Endothelial cell of umbilical vein (primary cell): ENCODE data around the gene DIO3. TPM values are rescaled to one million over a fixed set of nuclear protein-coding genes. Genes with fewer than 3 reads are reported as not detected.

ENCODE experiments used
- BruUV-seq: library from RNA; stranded (reverse); fragments of 400-500 nt; replicated peaks from 2 replicates; lab custom pipeline; 2021; lab: Mats Ljungman, UMichigan
- CTCF ChIA-PET: fragments of 300-600, 350-600 bp; sonication (Branson Sonifier 250); formaldehyde crosslinking; loops from one replicate; lab custom pipeline; 2021; ENCODE audit warnings: antibody characterized with exemption, inconsistent platforms; lab: Charles Lee
- POLR2A ChIA-PET: fragments of 300-600, 350-600 bp; sonication (Branson Sonifier 250); formaldehyde crosslinking; loops from one replicate; lab custom pipeline; 2021; ENCODE audit warnings: antibody characterized with exemption, inconsistent platforms; lab: Charles Lee
- DNase-seq: peaks from one replicate; pipeline ENCODE4 v3.0.0-alpha.2; 2011; ENCODE audit warnings: low read depth, low spot score
- FAIRE-seq: peaks from 2 replicates; lab custom pipeline; 2011; peaks lifted over from hg19 to GRCh38; lab: Jason Lieb, UNC
- H2AFZ ChIP-seq: 2 replicates; pipeline ENCODE4 v1.6.0; 2012; ENCODE audit warnings: low read depth, low read length, control low read depth, inconsistent platforms
- H3K27ac ChIP-seq: 2 replicates; pipeline ENCODE4 v1.5.1; 2011; ENCODE audit warnings: low read depth, mild to moderate bottlenecking, control low read depth, low read length, moderate library complexity; ENCODE audit not compliant: insufficient read depth
- H3K27me3 ChIP-seq, 2 experiments: 2 replicates each; pipeline versions ENCODE4 v1.6.0 to v1.6.1; 2011; ENCODE audit warnings: low read length in 2 of 2, mixed read lengths in 1 of 2; ENCODE audit not compliant: control insufficient read depth in 2 of 2, insufficient read depth in 2 of 2
- H3K36me3 ChIP-seq, 2 experiments: 2 replicates in 1 of 2; 3 replicates in 1 of 2; pipeline ENCODE4 v1.5.1; 2011; ENCODE audit warnings: low read length in 2 of 2, mild to moderate bottlenecking in 1 of 2, moderate library complexity in 1 of 2; ENCODE audit not compliant: control insufficient read depth in 2 of 2, insufficient read depth in 2 of 2; ENCODE audit errors: extremely low read depth in 1 of 2
- H3K4me1 ChIP-seq: 3 replicates; pipeline ENCODE4 v1.5.1; 2011; ENCODE audit warnings: mild to moderate bottlenecking, low read length; ENCODE audit not compliant: control insufficient read depth, insufficient read depth; ENCODE audit errors: extremely low read depth
- H3K4me2 ChIP-seq: 2 replicates; pipeline ENCODE4 v1.6.1; 2011; ENCODE audit warnings: low read length, control low read depth, mixed read lengths; ENCODE audit not compliant: insufficient read depth
- H3K4me3 ChIP-seq, 3 experiments: fragments of 200-600 bp in 1 of 3; sonication (generic), shearing (Covaris generic) in 1 of 3; replicated peaks in 1 of 3; 2 replicates each; pipeline ENCODE4 v1.5.1; 2011 to 2016; ENCODE audit warnings: control low read depth in 3 of 3, low read length in 3 of 3, mild to moderate bottlenecking in 2 of 3, inconsistent platforms in 1 of 3, low read depth in 1 of 3, moderate library complexity in 1 of 3; ENCODE audit not compliant: insufficient read depth in 1 of 3
- H3K79me2 ChIP-seq: 2 replicates; pipeline ENCODE4 v1.6.0; 2012; ENCODE audit warnings: low read length, inconsistent platforms; ENCODE audit not compliant: control insufficient read depth, insufficient read depth
- H3K9ac ChIP-seq: replicated peaks from 2 replicates; pipeline ENCODE3; 2011; ENCODE audit warnings: low read length, control low read depth; ENCODE audit not compliant: insufficient read depth; ENCODE audit errors: extremely low read depth
- H3K9me1 ChIP-seq: replicated peaks from 3 replicates; pipeline ENCODE4 v1.6.0; 2011; ENCODE audit warnings: mild to moderate bottlenecking, low read length; ENCODE audit not compliant: control insufficient read depth, insufficient read depth; ENCODE audit errors: extremely low read depth
- H3K9me3 ChIP-seq: replicated peaks from 2 replicates; pipeline ENCODE4 v1.5.1; 2012; ENCODE audit warnings: low read length, inconsistent platforms; ENCODE audit not compliant: control insufficient read depth, insufficient read depth
- H4K20me1 ChIP-seq: replicated peaks from 2 replicates; pipeline ENCODE3; 2011; ENCODE audit warnings: mild to moderate bottlenecking, low read length; ENCODE audit not compliant: control insufficient read depth, insufficient read depth; ENCODE audit errors: extremely low read depth
- EZH2 ChIP-seq: IDR thresholded peaks from 2 replicates; pipeline ENCODE4 v1.6.1; 2012; ENCODE audit warnings: borderline replicate concordance, low read depth, mild to moderate bottlenecking, moderate library complexity, low read length, inconsistent platforms; ENCODE audit not compliant: severe bottlenecking
- FOS ChIP-seq: IDR thresholded peaks from 2 replicates; pipeline ENCODE4 v1.6.1; 2011; ENCODE audit warnings: mild to moderate bottlenecking, low read length, moderate library complexity, borderline replicate concordance; ENCODE audit not compliant: insufficient read depth
- GATA2 ChIP-seq: IDR thresholded peaks from 2 replicates; pipeline ENCODE4 v1.7.0; 2011; ENCODE audit warnings: low read depth, mild to moderate bottlenecking, moderate library complexity, mixed read lengths, low read length; ENCODE audit not compliant: insufficient read length, insufficient read depth
- JUN ChIP-seq: IDR thresholded peaks from 2 replicates; pipeline ENCODE4 v1.6.1; 2011; ENCODE audit warnings: borderline replicate concordance, low read depth; ENCODE audit not compliant: insufficient read length, insufficient read depth
- MYC ChIP-seq: IDR thresholded peaks from one replicate; pipeline ENCODE4 v1.6.1; 2011; ENCODE audit warnings: mild to moderate bottlenecking, low read depth, low read length
- POLR2A ChIP-seq: IDR thresholded peaks from 2 replicates; pipeline ENCODE4 v1.6.1; 2012; ENCODE audit warnings: low read depth, mild to moderate bottlenecking, control low read depth, low read length
- POLR2AphosphoS5 ChIP-seq: IDR thresholded peaks from 2 replicates; pipeline ENCODE4 v1.6.1; 2012; ENCODE audit warnings: low read depth, mild to moderate bottlenecking, control low read depth, low read length, moderate library complexity; ENCODE audit not compliant: insufficient read depth
- dilution Hi-C: fragments of 300-500 bp; cut with MboI; formaldehyde crosslinking; loops from one replicate; pipeline ENCODE4 v1.15.0; 2019; ENCODE audit warnings: low sequenced_read_pairs; ENCODE audit not compliant: extremely low pct_ligation_motif_present
- intact Hi-C: fragments of 100-400 bp; cut with micrococcal nuclease; formaldehyde crosslinking; loops from one replicate; pipeline ENCODE4 v1.10.0; 2022
- polyA plus RNA-seq, 4 experiments: library from polyadenylated mRNA; depleted of rRNA in 3 of 4; stranded (reverse) in 3 of 4; unstranded in 1 of 4; fragments of >200 nt; gene quantifications; 2 replicates each; pipeline versions ENCODE4 v1.2.1 to v1.2.3, GENCODE V29; 2011 to 2012; ENCODE audit warnings: missing spikeins in 1 of 4
- total RNA-seq: library from RNA; stranded (reverse); gene quantifications from 2 replicates; pipeline ENCODE4 v1.2.3, GENCODE V29; 2021
- TF ChIP-seq, protein P1 (sequence below): IDR thresholded peaks from 2 replicates; pipeline ENCODE4 v1.6.1; 2011; ENCODE audit not compliant: insufficient read depth, insufficient read length
- TF ChIP-seq, protein P2 (sequence below), 2 donors: IDR thresholded peaks; 1 replicate in 1 of 2; 2 replicates in 1 of 2; pipeline ENCODE4 v1.5.1; 2011; ENCODE audit warnings: low read length in 2 of 2, mild to moderate bottlenecking in 2 of 2, moderate library complexity in 2 of 2, control low read depth in 1 of 2, inconsistent platforms in 1 of 2, low read depth in 1 of 2; ENCODE audit not compliant: insufficient read depth in 1 of 2; ENCODE audit errors: extremely low read depth in 1 of 2

The DIO3 gene
- total and polyA plus RNA-seq, 2 donors (not counting 3 experiments of a cell fraction or from before 2014, with no cell fraction given) = not detected

DNA sequence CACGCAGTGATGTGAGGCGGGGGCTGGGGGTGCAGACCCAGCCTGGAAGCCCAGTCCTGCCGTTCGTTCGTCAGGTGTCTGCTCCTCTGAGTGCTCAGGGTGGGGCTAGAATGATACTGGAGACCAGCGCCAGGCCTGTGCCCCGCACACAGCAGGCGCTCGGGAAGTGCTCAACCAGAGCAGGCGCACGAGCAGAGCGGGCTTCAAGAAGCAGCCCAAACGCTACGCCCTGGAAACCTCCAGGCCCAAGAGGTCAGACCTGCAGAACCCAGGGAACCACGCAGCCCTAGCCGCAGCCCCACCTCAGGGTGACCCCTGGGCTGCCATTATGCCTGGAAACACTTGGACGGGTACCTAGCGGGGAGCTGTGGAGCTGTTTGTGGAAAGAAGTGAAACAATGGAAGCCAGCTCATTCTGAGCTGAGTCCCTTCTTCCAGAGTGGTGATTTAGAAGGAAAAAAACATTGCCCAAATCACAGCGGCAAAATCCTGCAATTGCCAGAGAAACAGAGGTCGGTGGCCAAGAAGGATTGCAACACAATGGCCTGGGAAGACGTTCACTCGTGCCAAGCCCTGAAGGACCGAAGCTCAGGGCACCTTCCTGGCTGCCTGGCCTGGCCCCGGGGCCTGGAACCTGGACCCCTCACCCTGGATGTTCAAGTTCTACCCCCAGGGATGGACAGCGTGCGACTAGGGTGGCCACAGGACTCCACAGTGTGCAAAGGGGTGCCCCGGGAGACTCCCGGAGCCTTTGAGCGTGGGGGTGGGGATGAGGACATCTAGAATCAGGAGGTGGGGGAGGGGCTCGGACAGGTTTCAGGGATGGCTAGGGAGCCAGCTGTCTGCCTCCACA is 40.4 kb upstream of the DIO3 start:
- Histone ChIP-seq H3K4me2 (no peak overlapping the region), H3K79me2 (no peaks in the 10 kb centered on the region), H3K36me3 (no peaks in the 10 kb centered on the region), H3K9me1 (no peaks in the 10 kb centered on the region), H3K27ac (no peak overlapping the region), H3K4me3 (no peak overlapping the region), H2AFZ (no peak overlapping the region), H3K4me1 (no peaks in the 10 kb centered on the region), H3K9ac (no peak overlapping the region), H4K20me1 (no peaks in the 10 kb centered on the region), H3K27me3 (no peaks in the 10 kb centered on the region), H3K9me3 (no peaks in the 10 kb centered on the region)
- dilution Hi-C loops (no loop called here), intact Hi-C loops (no loop called here)
- ChIA-PET CTCF (no interaction called here), POLR2A (no interaction called here)
- no TSS peak for BruUV-seq
- no peak for FAIRE-seq
- TF ChIP-seq FOS = no peak
- no peak for TF ChIP-seq GATA2
- TF ChIP-seq, protein P1, sequence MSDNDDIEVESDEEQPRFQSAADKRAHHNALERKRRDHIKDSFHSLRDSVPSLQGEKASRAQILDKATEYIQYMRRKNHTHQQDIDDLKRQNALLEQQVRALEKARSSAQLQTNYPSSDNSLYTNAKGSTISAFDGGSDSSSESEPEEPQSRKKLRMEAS = no peak
- no peak for TF ChIP-seq MYC
- TF ChIP-seq, protein P2, sequence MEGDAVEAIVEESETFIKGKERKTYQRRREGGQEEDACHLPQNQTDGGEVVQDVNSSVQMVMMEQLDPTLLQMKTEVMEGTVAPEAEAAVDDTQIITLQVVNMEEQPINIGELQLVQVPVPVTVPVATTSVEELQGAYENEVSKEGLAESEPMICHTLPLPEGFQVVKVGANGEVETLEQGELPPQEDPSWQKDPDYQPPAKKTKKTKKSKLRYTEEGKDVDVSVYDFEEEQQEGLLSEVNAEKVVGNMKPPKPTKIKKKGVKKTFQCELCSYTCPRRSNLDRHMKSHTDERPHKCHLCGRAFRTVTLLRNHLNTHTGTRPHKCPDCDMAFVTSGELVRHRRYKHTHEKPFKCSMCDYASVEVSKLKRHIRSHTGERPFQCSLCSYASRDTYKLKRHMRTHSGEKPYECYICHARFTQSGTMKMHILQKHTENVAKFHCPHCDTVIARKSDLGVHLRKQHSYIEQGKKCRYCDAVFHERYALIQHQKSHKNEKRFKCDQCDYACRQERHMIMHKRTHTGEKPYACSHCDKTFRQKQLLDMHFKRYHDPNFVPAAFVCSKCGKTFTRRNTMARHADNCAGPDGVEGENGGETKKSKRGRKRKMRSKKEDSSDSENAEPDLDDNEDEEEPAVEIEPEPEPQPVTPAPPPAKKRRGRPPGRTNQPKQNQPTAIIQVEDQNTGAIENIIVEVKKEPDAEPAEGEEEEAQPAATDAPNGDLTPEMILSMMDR (IDR thresholded peaks at IDR 0.05; ENCODE audit: extremely low read depth in 1 of 2, insufficient read depth in 1 of 2, low read depth in 1 of 2, low read length in 2 of 2) = no peak
- no peak for TF ChIP-seq POLR2AphosphoS5
- no peak for TF ChIP-seq EZH2
- TF ChIP-seq POLR2A = no peak
- TF ChIP-seq JUN = no peak
- DNase-seq = no peak
